Heart left ventricle (tissue), 13 donors: ENCODE results near the gene PDGFD.

Source experiments
- POLR2A ChIP-seq, 2 donors: fragments of 450-650 bp; IDR thresholded peaks; one replicate each; pipeline ENCODE4 v1.6.1; 2017; ENCODE audit warnings: antibody characterized with exemption in 2 of 2, mild to moderate bottlenecking in 2 of 2, moderate library complexity in 2 of 2
- TF ChIP-seq, protein P1 (sequence below), 12 donors: fragments of 200-600 bp; sonication (generic) in 4 of 12; IDR thresholded peaks; one replicate each; pipeline versions ENCODE4 v1.5.0 to v1.8.0; 2018 to 2022; ENCODE audit warnings: antibody characterized with exemption in 12 of 12, mild to moderate bottlenecking in 5 of 12
- donor health status: ischemic (EF 13 %, LVEDD 7.1; RV severe dilation, severe dysfunction).
- donor health status: DM: no; HTN: yes; CAD: no.
- donor health status: DM: no; HTN: no; CAD: no.
- donor health status: ischemic (EF 25% LVEDD 6.9; RV normal size, moderate dysfunction).
- donor health status: ischemic (EF 25% LVEDD 5.7; RV mildly dilated, moderate dysfunction).
- donor health status: ischemic (EF 35%, LVEDD 5.7; RV mildly dilated, moderate dysfunction).
- donor health status: nonischemic (EF 11% LVEDD 7.7; RV severe dilation, severe dysfunction).
- donor health status: DM: yes; HTN: yes; CAD: no.
- donor health status: PGD.
- donor health status: ischemic (EF 29% LVEDD 5.4; RV normal size, mild dysfunction).
- donor health status: nonischemic (EF 23%, LVEDD 6.1; RV moderate dilation, normal function).

DNA sequence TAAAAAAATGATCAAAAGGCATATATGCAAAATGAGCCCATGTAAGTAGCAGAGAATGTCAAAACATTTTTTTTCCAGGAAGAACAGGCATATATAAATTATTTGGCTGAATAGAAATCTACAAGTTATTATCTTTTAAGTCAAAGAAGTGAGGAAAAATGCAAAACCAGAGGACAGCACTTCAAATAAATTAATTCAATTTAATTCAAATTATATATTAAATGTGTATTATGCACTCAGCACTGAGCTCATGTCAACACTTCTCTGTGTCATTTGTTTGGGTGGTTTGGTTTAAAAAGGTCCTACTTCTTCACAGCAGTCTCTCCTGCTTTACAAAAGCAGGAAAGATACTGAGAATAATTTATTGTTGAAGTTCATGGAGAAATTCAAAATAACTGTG, 41.9 kb upstream of the PDGFD start:
- TF ChIP-seq, protein P1, sequence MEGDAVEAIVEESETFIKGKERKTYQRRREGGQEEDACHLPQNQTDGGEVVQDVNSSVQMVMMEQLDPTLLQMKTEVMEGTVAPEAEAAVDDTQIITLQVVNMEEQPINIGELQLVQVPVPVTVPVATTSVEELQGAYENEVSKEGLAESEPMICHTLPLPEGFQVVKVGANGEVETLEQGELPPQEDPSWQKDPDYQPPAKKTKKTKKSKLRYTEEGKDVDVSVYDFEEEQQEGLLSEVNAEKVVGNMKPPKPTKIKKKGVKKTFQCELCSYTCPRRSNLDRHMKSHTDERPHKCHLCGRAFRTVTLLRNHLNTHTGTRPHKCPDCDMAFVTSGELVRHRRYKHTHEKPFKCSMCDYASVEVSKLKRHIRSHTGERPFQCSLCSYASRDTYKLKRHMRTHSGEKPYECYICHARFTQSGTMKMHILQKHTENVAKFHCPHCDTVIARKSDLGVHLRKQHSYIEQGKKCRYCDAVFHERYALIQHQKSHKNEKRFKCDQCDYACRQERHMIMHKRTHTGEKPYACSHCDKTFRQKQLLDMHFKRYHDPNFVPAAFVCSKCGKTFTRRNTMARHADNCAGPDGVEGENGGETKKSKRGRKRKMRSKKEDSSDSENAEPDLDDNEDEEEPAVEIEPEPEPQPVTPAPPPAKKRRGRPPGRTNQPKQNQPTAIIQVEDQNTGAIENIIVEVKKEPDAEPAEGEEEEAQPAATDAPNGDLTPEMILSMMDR (IDR thresholded peaks at IDR 0.05): no peak
- TF ChIP-seq POLR2A (IDR thresholded peaks at IDR 0.05): no peak
